Astrocyte of the cerebellum (primary cell): ENCODE results near the gene DDX31.

Source experiments
- DNase-seq: peaks from one replicate; pipeline ENCODE4 v3.0.0-alpha.2; 2011; ENCODE audit warnings: low read depth
- H3K4me3 ChIP-seq: 2 replicates; pipeline ENCODE4 v1.5.1; 2011; ENCODE audit warnings: mild to moderate bottlenecking, low read depth, low read length, moderate library complexity
- in situ Hi-C: cut with HindIII; loops from 2 replicates; pipeline ENCODE4 v1.10.0; 2017; ENCODE audit warnings: low sequenced_read_pairs
- TF ChIP-seq, protein P1 (sequence below): IDR thresholded peaks from 2 replicates; pipeline ENCODE4 v1.5.1; 2012; ENCODE audit warnings: low read length, low read depth, moderate library complexity, mild to moderate bottlenecking; ENCODE audit errors: missing control alignments

Gene DDX31

DNA sequence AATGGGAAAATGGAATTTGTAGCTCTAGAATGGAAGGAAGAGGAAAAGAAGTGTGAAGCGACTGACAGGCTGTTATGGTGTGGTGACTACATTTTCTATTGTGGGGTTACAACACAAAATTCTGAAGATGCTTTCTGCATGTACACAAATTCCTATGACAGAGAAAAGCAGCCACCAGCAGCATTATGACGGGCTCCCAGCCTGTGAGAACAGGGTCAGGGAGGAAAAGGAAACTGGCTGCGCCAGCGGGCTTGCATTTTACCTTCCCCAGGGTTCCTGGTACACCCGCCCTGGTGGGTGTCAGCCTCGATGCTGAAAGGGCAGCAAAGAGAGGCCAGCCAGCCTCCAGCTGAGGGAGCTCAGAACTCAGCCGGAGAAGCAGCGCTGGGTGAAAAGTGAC lies 41.0 kb downstream of the DDX31 start:
- in situ Hi-C loops, result no loop called here
- DNase-seq, result no peak
- TF ChIP-seq, protein P1, sequence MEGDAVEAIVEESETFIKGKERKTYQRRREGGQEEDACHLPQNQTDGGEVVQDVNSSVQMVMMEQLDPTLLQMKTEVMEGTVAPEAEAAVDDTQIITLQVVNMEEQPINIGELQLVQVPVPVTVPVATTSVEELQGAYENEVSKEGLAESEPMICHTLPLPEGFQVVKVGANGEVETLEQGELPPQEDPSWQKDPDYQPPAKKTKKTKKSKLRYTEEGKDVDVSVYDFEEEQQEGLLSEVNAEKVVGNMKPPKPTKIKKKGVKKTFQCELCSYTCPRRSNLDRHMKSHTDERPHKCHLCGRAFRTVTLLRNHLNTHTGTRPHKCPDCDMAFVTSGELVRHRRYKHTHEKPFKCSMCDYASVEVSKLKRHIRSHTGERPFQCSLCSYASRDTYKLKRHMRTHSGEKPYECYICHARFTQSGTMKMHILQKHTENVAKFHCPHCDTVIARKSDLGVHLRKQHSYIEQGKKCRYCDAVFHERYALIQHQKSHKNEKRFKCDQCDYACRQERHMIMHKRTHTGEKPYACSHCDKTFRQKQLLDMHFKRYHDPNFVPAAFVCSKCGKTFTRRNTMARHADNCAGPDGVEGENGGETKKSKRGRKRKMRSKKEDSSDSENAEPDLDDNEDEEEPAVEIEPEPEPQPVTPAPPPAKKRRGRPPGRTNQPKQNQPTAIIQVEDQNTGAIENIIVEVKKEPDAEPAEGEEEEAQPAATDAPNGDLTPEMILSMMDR, result no peak
- H3K4me3 ChIP-seq, result no peak overlapping the region

DNA sequence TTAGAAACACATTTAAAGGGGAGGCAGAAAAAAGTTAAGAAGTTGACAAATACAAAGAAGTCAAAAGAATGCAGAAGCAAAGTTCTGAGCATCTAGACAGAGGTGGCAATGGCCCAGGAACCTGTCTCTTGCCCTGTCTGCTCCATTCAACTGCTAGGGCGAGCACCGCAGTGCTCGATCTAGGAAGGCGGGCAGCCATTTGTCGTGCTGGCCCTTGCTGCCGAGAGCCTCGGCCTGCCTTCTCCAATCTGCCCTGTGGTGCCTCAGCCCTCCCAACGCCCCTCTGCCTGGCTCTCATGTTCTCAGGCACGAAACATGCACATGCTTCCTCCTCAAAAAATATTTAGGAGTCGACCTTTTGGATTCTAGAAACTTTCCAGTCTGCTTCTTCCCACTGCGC lies 42.2 kb downstream of the DDX31 start:
- DNase-seq, result no peak
- in situ Hi-C loops, result no loop called here
- no peak overlapping the region for H3K4me3 ChIP-seq
- TF ChIP-seq, protein P1, result no peak

DNA sequence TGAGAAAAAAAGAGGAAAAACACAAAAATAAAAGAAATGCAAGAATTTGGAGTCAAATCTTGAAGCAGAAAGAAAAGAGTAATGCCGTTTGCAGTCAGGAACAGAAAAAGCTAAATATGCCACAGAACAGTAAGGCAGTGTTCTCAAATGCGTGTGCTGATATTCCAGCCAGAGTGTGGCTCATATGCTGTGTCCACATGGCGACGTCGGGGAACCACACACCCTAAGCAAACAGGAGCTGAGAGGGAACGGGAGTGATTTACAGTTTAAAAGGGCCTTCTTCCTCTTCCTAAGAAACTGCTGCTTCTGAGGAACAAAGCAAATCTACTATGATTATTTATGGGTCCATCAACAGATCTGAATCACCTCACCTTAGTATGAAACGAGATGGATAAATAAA lies 42.7 kb downstream of the DDX31 start:
- in situ Hi-C loops, result no loop called here
- no peak overlapping the region for H3K4me3 ChIP-seq
- TF ChIP-seq, protein P1, result no peak
- DNase-seq, result no peak

DNA sequence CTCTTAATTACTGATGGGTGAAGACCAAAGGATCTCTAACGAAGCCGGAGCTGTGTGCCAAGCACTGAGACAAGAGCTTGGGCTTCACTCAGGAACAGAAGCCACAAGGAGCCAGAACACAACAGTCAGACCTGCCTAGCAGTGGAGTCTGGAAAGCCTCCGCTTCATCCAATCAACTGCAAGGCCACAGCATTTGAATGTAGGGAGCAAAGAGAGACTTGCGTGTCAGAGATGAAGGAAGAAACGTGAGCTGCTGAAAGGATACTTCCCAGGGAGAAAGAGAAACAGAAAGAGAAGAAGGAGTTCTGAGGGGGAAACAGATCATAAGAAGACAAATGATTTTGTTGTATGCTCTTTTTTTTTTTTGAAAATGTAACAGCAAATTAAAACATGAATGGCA lies 43.5 kb downstream of the DDX31 start:
- TF ChIP-seq, protein P1, result no peak
- in situ Hi-C loops, result no loop called here
- DNase-seq, result no peak
- H3K4me3 ChIP-seq, result no peak overlapping the region

DNA sequence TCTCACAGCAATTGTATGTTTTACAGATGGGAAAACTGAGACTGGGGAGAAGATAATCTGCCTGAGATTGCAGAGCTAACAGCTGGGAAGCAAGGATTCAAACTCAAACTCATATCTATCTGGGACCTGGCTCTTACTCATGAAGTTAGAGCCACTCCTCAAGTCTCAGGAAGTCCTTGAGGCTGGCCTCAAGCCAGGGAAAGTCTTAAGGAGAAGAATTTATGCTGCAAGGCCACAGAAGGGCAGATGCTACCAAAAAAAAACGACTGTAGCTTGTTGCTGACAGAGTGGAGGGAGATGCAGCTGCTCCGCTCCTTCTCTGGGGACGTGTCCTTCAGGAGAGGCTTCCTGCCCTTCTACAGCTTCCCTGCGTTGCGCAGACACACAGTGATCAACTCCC lies 47.6 kb downstream of the DDX31 start:
- DNase-seq, result no peak
- TF ChIP-seq, protein P1, result no peak
- H3K4me3 ChIP-seq, result no peak overlapping the region
- in situ Hi-C loops, result no loop called here

DNA sequence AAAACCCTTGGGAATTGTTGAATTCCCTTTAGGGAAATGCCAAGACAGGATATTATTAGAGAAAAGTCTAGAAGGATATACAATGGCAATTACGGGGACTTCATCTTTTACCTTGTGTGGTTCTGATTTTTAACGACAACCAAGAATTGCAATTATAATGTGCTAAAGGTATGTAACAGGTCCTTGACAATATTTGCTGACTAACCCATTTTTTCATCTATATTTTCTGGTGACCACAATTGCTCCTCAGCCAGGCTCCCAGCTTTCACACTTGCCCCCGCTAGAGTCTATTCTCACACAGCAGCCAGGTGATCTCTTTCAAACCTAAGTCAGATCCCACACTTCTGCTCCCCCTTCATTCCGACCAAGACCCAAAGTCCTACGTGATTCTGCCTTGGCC lies 53.1 kb downstream of the DDX31 start:
- H3K4me3 ChIP-seq, result no peak overlapping the region
- in situ Hi-C loops, result no loop called here
- TF ChIP-seq, protein P1, result no peak
- no peak for DNase-seq

DNA sequence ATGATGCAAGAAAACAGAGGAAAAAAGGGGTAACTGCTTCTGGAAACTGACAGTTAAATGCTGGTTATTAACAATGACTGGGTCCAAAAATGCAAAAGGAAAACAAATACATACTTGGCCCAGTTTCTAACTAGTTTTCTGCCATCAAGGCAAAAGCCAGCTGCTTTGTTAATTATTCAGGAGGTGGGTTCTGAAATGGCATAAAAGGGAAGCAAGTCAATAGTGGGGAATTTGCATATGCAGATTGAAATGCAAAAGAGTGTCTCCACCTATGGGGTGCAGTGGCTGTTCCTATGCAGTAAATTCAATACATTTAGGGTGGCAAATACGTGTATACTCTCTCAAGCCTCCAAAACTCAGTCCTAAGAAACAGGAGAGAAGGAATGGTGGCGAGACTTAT lies 54.0 kb downstream of the DDX31 start:
- TF ChIP-seq, protein P1, result no peak
- no peak overlapping the region for H3K4me3 ChIP-seq
- in situ Hi-C loops, result no loop called here
- no peak for DNase-seq
